ENCODE results near the gene CPT1C.

Gene CPT1C

GRCh38 chr19:49656456-49657109 lies 34.3 kb upstream of the CPT1C start:
- no peak overlapping the region for H3K27ac Mint-ChIP-seq
- H3K4me3 Mint-ChIP-seq = no peak overlapping the region
- no peaks in the 10 kb centered on the region for H3K36me3 Mint-ChIP-seq
- peaks cover 4% of the 10 kb centered on the region for H3K4me1 Mint-ChIP-seq (ENCODE audit: low read depth)
- no peaks in the 10 kb centered on the region for H3K27me3 Mint-ChIP-seq
- H3K9me3 Mint-ChIP-seq (ENCODE audit: low read depth) = no peaks in the 10 kb centered on the region

GRCh38 chr19:49657493-49658138 lies 33.3 kb upstream of the CPT1C start:
- no peak overlapping the region for H3K4me3 Mint-ChIP-seq
- no peaks in the 10 kb centered on the region for H3K9me3 Mint-ChIP-seq (ENCODE audit: low read depth)
- no peak overlapping the region for H3K27ac Mint-ChIP-seq

GRCh38 chr19:49658139-49658517 lies 32.8 kb upstream of the CPT1C start:
- Mint-ChIP-seq H3K9me3 (ENCODE audit: low read depth) (no peaks in the 10 kb centered on the region), H3K36me3 (no peaks in the 10 kb centered on the region), H3K4me3 (no peak overlapping the region), H3K27me3 (no peaks in the 10 kb centered on the region), H3K4me1 (ENCODE audit: low read depth) (peaks cover 10% of the 10 kb centered on the region), H3K27ac (no peak overlapping the region)

More at GRCh38 chr19:49657493-49658138, 33.3 kb upstream of the CPT1C start:
- Mint-ChIP-seq H3K36me3 (no peaks in the 10 kb centered on the region), H3K4me1 (ENCODE audit: low read depth) (peaks cover 6% of the 10 kb centered on the region), H3K27me3 (no peaks in the 10 kb centered on the region)

GRCh38 chr19:49658566-49659442 lies 32.1 kb upstream of the CPT1C start:
- Mint-ChIP-seq H3K36me3 (no peaks in the 10 kb centered on the region), H3K27me3 (no peaks in the 10 kb centered on the region), H3K27ac (no peak overlapping the region), H3K9me3 (ENCODE audit: low read depth) (no peaks in the 10 kb centered on the region), H3K4me3 (no peak overlapping the region), H3K4me1 (ENCODE audit: low read depth) (peaks cover 17% of the 10 kb centered on the region)

- Mint-ChIP-seq H3K9me3 (ENCODE audit: low read depth) (no peaks in the 10 kb centered on the region), H3K27me3 (no peaks in the 10 kb centered on the region), H3K36me3 (no peaks in the 10 kb centered on the region), H3K4me3 (no peak overlapping the region), H3K27ac (no peak overlapping the region), H3K4me1 (ENCODE audit: low read depth) (peaks cover 24% of the 10 kb centered on the region)
These were observed 30.5 kb upstream of the CPT1C start for GRCh38 chr19:49660338-49660961.

GRCh38 chr19:49662011-49662410 lies 28.9 kb upstream of the CPT1C start:
- Mint-ChIP-seq H3K4me1 (ENCODE audit: low read depth) (peaks cover 33% of the 10 kb centered on the region), H3K9me3 (ENCODE audit: low read depth) (no peaks in the 10 kb centered on the region), H3K27me3 (no peaks in the 10 kb centered on the region), H3K27ac (no peak overlapping the region), H3K4me3 (no peak overlapping the region), H3K36me3 (no peaks in the 10 kb centered on the region)

GRCh38 chr19:49663224-49663623 lies 27.7 kb upstream of the CPT1C start:
- H3K27me3 Mint-ChIP-seq = no peaks in the 10 kb centered on the region
- peak overlapping the region; percentile 99 for H3K4me3 Mint-ChIP-seq
- H3K36me3 Mint-ChIP-seq = no peaks in the 10 kb centered on the region
- peaks cover 39% of the 10 kb centered on the region for H3K4me1 Mint-ChIP-seq (ENCODE audit: low read depth)
- peak overlapping the region; percentile 96 for H3K27ac Mint-ChIP-seq
- no peaks in the 10 kb centered on the region for H3K9me3 Mint-ChIP-seq (ENCODE audit: low read depth)

GRCh38 chr19:49664171-49665035 lies 26.5 kb upstream of the CPT1C start:
- no peaks in the 10 kb centered on the region for H3K27me3 Mint-ChIP-seq
- H3K4me3 Mint-ChIP-seq = peak overlapping the region; percentile 99
- no peaks in the 10 kb centered on the region for H3K9me3 Mint-ChIP-seq (ENCODE audit: low read depth)
- H3K4me1 Mint-ChIP-seq (ENCODE audit: low read depth) = peaks cover 39% of the 10 kb centered on the region
- peak overlapping the region; percentile 96 for H3K27ac Mint-ChIP-seq
- H3K36me3 Mint-ChIP-seq = no peaks in the 10 kb centered on the region

GRCh38 chr19:49665036-49665350 lies 25.9 kb upstream of the CPT1C start:
- Mint-ChIP-seq H3K4me3 (peak overlapping the region; percentile 99), H3K36me3 (peaks cover 2% of the 10 kb centered on the region), H3K4me1 (ENCODE audit: low read depth) (peaks cover 39% of the 10 kb centered on the region), H3K27me3 (no peaks in the 10 kb centered on the region), H3K27ac (peak overlapping the region; percentile 96), H3K9me3 (ENCODE audit: low read depth) (no peaks in the 10 kb centered on the region)

GRCh38 chr19:49665351-49666119 lies 25.4 kb upstream of the CPT1C start, which contains the start of the genes BCL2L12 and IRF3:
TSS of gene BCL2L12 (plus strand) at chr19:49665933. CDS start at chr19:49666693, 760 bp downstream.
TSS of gene IRF3 (minus strand) at chr19:49665857. CDS start at chr19:49664838, 1,019 bp downstream.
- H3K36me3 Mint-ChIP-seq = peaks cover 2% of the 10 kb centered on the region
- H3K27me3 Mint-ChIP-seq = no peaks in the 10 kb centered on the region
- H3K27ac Mint-ChIP-seq = peak within 1 kb of the TSS; percentile 96
- peak within 1 kb of the TSS; percentile 99 for H3K4me3 Mint-ChIP-seq
- no peaks in the 10 kb centered on the region for H3K9me3 Mint-ChIP-seq (ENCODE audit: low read depth)
- peaks cover 35% of the 10 kb centered on the region for H3K4me1 Mint-ChIP-seq (ENCODE audit: low read depth)

GRCh38 chr19:49666120-49666444 lies 24.8 kb upstream of the CPT1C start:
- peaks cover 2% of the 10 kb centered on the region for H3K36me3 Mint-ChIP-seq
- H3K4me1 Mint-ChIP-seq (ENCODE audit: low read depth) = peaks cover 35% of the 10 kb centered on the region
- peak overlapping the region; percentile 96 for H3K27ac Mint-ChIP-seq

GRCh38 chr19:49667473-49667872 lies 23.4 kb upstream of the CPT1C start:
- Mint-ChIP-seq H3K36me3 (peaks cover 2% of the 10 kb centered on the region), H3K4me1 (ENCODE audit: low read depth) (peaks cover 40% of the 10 kb centered on the region), H3K4me3 (peak overlapping the region; percentile 99), H3K27me3 (no peaks in the 10 kb centered on the region), H3K27ac (no peak overlapping the region), H3K9me3 (ENCODE audit: low read depth) (no peaks in the 10 kb centered on the region)

More at GRCh38 chr19:49666120-49666444, 24.8 kb upstream of the CPT1C start:
- H3K27me3 Mint-ChIP-seq = no peaks in the 10 kb centered on the region
- H3K4me3 Mint-ChIP-seq = peak overlapping the region; percentile 99
- no peaks in the 10 kb centered on the region for H3K9me3 Mint-ChIP-seq (ENCODE audit: low read depth)

GRCh38 chr19:49669516-49669915 lies 21.4 kb upstream of the CPT1C start:
- Mint-ChIP-seq H3K27me3 (no peaks in the 10 kb centered on the region), H3K36me3 (peaks cover 2% of the 10 kb centered on the region), H3K27ac (no peak overlapping the region), H3K9me3 (ENCODE audit: low read depth) (no peaks in the 10 kb centered on the region), H3K4me1 (ENCODE audit: low read depth) (peaks cover 25% of the 10 kb centered on the region), H3K4me3 (no peak overlapping the region)
